Muscle layer of duodenum (tissue), 2 donors: ENCODE measurements around the gene TRAF3IP1.

Source experiments
- H3K27ac ChIP-seq: one replicate; pipeline ENCODE4 v1.7.0; 2013; ENCODE audit warnings: mild to moderate bottlenecking, low read length
- H3K27me3 ChIP-seq: one replicate; pipeline ENCODE4 v1.7.0; 2013; ENCODE audit warnings: low read depth, mild to moderate bottlenecking, control low read depth, low read length
- H3K36me3 ChIP-seq, 2 donors: one replicate each; pipeline ENCODE4 v1.7.0; 2013; ENCODE audit warnings: low read length in 2 of 2, control low read depth in 1 of 2, mild to moderate bottlenecking in 1 of 2; ENCODE audit not compliant: insufficient read depth in 2 of 2, control insufficient read depth in 1 of 2
- H3K4me1 ChIP-seq, 2 donors: one replicate each; pipeline ENCODE4 v1.7.0; 2013; ENCODE audit warnings: low read length in 2 of 2, mild to moderate bottlenecking in 2 of 2, control low read depth in 1 of 2, moderate library complexity in 1 of 2; ENCODE audit not compliant: insufficient read depth in 2 of 2, control insufficient read depth in 1 of 2
- H3K4me3 ChIP-seq, 2 donors: one replicate each; pipeline ENCODE4 v1.7.0; 2013; ENCODE audit warnings: low read length in 2 of 2, low read depth in 1 of 2, mild to moderate bottlenecking in 1 of 2
- H3K9me3 ChIP-seq, 2 donors: one replicate each; pipeline ENCODE4 v1.7.0; 2013; ENCODE audit warnings: low read length in 2 of 2, control low read depth in 1 of 2, mild to moderate bottlenecking in 1 of 2; ENCODE audit not compliant: control insufficient read depth in 1 of 2
- donor health status: healthy.

Gene TRAF3IP1

DNA sequence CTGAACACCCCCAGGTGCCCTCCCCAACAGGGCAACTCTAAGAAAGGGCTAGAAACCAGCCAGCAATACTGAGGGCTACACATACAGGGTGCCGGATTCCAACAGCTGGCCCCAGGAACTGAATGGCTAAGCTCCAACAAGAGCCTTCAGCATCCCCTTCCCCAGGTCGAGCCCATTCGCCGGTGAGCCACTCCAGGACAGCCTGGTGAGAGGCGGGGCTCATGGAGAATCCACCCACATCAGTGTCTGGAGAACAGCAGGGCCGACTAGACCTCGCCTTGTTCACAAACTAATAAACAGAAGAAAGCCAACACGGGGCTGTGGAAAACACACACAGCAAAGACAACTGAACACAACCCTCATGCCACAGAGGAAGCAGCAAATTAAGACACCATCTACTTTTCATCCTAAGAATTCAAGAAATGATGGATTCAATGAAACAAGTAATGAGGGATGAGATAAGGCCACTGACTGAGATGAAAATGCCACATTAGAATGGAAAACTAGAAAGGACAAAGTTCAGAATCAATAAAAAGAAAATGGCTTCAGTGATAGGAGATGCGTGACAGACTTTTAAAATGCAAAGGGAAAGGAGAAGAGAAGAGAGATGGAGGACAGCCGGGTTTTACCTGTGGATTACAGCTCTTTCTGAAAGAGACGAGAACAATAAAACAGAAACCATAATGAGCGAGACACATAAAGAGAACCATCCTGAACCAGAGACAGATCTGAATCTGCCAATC, 40.1 kb upstream of the TRAF3IP1 start:
- Histone ChIP-seq H3K27ac (no peak overlapping the region), H3K4me3 (no peak overlapping the region), H3K4me1 (peaks cover 3 to 20% of the 10 kb centered on the region in 2 donors), H3K27me3 (no peaks in the 10 kb centered on the region), H3K36me3 (peaks cover 19 to 24% of the 10 kb centered on the region in 2 donors), H3K9me3 (no peaks in the 10 kb centered on the region)

DNA sequence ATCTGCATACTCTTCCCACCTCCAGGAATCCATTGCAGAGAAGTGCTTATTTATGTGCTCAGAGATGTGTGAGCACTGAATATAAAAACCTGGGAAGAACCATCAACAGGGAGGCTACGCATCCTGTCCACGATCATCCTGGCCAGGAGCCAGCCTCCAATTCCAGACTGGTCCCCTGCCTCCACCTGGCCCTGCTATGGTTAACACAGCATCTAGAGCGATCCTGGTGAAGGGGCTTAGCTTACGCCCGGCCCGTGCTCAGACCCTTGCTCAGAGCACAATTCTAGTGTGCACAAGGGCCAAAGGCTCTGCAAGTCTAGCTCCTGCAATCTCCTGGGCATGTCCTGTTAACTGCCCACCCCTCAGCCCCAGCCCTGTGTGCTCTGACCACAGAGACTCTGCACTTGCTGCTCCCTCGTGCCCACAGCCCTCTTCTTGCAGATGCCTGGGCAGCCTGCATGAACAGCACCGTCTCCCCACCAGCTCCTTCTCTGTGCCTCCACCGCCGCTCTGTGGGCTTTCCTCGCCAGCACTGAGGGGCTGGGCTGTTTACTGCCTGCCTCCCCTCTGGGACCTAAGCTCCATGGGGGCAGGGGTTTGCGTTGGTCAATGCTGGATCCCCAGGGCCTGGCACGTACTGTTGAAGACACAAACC, 38.4 kb upstream of the TRAF3IP1 start:
- Histone ChIP-seq H3K36me3 (peaks cover 5 to 16% of the 10 kb centered on the region in 2 donors), H3K4me1 (peaks cover 14 to 36% of the 10 kb centered on the region in 2 donors), H3K27me3 (no peaks in the 10 kb centered on the region), H3K4me3 (no peak overlapping the region), H3K9me3 (no peaks in the 10 kb centered on the region), H3K27ac (no peak overlapping the region)

DNA sequence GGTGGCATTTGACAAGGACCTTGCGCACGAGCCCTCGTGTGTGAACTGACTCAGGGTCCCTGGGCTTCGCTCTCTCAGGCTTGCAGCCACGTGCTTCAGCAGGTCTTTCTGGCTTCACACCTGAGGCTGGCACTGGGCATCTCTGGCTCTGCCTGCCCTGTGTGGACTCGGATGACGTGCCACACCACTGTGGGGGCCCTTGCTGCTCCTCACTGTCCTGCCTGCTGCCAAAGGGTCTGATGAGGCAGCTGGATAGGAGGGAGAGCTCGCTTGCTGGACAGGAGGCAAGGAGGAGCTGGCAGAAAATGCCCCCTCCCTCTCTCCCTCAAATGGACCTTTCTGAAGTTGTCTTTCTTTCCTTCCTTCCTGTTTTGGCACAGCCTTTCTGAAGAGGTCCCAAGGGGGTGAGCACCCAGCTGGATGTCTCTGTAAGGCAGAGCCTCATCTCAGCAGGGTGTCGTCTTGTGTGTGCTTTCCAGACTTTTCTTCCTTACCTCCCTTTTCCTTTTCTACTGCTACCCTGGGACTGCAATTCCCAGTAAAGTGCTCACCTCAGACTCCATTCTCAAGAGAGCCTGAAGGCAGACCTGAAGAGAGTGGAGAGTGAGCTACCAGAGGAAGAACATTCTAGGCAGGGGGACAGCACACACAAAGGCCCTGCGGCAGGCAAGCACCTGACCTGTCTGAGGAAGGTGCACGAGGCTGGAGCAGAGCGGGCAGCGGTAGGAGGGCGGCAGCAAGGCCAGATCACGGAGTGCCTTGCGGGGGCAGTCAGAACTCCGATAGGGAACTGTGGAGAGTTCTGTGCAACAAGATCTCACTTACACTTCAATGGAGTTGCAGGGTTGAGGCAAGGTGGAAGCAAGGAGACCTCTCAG, 37.2 kb upstream of the TRAF3IP1 start:
- H3K4me3 ChIP-seq: no peak overlapping the region
- no peaks in the 10 kb centered on the region for H3K9me3 ChIP-seq
- H3K4me1 ChIP-seq: peaks cover 19 to 41% of the 10 kb centered on the region in 2 donors
- peaks cover 0 to 14% of the 10 kb centered on the region in 2 donors for H3K36me3 ChIP-seq
- no peak overlapping the region for H3K27ac ChIP-seq
- H3K27me3 ChIP-seq: no peaks in the 10 kb centered on the region

DNA sequence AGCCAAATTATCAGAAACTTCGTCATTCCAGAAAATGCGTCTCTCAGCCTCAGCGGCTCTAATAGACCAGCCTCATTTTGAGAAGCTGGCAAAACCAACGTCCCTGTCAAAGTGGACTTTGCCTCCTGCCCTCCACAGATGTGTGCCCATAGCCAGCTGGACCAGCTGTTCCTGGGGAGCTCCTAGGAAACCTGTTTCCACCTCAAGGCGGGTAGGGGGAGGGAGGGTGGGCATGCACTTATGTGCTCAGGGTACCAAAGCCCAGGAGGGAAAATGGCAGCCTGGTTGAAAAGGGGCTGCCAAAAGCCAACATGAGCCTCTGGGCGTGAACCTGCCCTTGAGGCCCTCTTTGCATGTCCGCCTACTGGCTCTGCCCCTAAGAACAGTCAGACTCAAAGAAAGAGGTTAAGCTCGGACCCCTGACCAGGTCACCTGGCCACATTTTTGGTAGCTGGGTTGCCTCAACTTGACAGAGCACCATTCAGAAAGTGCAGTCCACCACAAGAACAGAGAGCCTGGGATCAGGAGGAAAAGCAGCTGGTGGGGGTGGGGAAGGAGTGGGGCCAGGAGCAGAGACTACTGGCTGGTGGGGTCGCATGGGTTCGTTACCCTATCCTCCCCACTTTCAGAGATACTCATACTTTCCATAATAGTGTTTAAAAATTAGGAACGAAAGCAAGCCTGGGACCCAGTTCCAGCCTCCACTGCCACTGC, 35.4 kb upstream of the TRAF3IP1 start:
- no peaks in the 10 kb centered on the region for H3K27me3 ChIP-seq
- peaks cover 26 to 50% of the 10 kb centered on the region in 2 donors for H3K4me1 ChIP-seq
- H3K27ac ChIP-seq: peak overlapping the region; percentile 89
- H3K4me3 ChIP-seq: peak overlapping the region; percentile 20 to 26
- peaks cover 0 to 14% of the 10 kb centered on the region in 2 donors for H3K36me3 ChIP-seq
- no peaks in the 10 kb centered on the region for H3K9me3 ChIP-seq

DNA sequence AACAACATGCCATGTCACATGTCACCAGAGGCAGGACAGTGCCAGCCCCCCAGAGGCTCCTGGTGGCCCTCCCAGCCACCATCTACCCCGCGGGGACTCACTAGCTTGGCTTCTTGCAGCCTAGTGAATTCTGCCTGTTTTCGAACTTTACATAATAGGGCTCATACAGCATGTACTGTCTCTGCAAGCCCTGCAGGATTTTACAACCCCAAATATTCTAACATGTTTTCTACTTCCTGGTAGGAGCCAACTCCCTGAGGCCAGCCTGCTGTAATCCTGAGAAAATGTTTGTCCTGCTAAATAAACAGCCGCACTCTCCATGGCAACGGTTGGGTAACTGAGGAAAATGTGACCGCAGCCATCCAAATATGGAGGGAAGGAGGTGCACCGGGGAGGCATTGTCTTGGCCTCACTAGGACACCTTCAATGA, 34.6 kb upstream of the TRAF3IP1 start:
- Histone ChIP-seq H3K27ac (peak overlapping the region; percentile 89), H3K4me1 (peaks cover 26 to 50% of the 10 kb centered on the region in 2 donors), H3K4me3 (peak overlapping the region; percentile 20 to 26), H3K9me3 (no peaks in the 10 kb centered on the region), H3K36me3 (peaks cover 0 to 14% of the 10 kb centered on the region in 2 donors), H3K27me3 (no peaks in the 10 kb centered on the region)

DNA sequence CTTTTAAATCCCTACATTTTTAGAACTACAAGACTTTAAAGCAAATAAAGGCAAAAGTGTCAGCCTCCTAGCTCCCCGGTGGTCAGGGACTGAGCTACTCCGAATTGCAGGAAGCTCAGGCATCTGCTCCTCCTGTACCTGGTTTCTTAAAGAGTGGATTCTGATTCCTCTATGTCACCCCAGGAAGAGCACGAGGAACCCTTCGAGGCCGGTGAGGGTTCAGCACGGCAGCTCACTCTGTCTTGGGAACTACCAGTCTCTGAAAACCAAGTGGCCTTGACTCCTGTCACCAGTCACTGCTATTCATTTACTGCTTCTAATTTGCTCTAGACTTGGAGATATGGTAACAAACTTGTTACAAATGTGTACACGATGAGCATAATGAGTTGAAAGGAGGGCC, 34.2 kb upstream of the TRAF3IP1 start:
- peaks cover 0 to 14% of the 10 kb centered on the region in 2 donors for H3K36me3 ChIP-seq
- no peaks in the 10 kb centered on the region for H3K27me3 ChIP-seq
- H3K27ac ChIP-seq: peak overlapping the region; percentile 89
- H3K9me3 ChIP-seq: no peaks in the 10 kb centered on the region
- peaks cover 26 to 50% of the 10 kb centered on the region in 2 donors for H3K4me1 ChIP-seq
- peak overlapping the region; percentile 20 to 22 for H3K4me3 ChIP-seq

DNA sequence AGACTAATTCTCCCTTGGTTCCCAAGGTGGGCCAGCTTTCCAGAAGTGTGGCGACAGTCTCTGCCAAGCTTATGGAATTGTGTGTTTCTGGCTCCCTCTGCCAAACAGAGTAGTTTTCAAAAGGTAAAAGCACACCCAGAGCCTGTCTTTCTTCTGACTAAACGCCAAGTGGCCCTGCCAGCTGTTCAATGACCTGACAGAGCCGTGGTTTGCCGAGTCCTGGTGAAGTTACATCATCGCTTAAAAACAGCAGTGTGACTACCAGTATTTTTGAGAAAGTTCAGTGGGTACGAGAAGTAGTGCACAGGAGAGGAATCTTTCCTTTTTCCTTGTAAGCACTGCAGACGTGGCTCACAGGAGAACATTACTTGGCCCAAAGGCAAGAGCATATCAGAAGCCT, 33.8 kb upstream of the TRAF3IP1 start:
- peaks cover 26 to 47% of the 10 kb centered on the region in 2 donors for H3K4me1 ChIP-seq
- no peaks in the 10 kb centered on the region for H3K9me3 ChIP-seq
- H3K36me3 ChIP-seq: peaks cover 0 to 14% of the 10 kb centered on the region in 2 donors
- H3K27ac ChIP-seq: peak overlapping the region; percentile 89
- H3K4me3 ChIP-seq: peak overlapping the region; percentile 20 to 91
- H3K27me3 ChIP-seq: no peaks in the 10 kb centered on the region

DNA sequence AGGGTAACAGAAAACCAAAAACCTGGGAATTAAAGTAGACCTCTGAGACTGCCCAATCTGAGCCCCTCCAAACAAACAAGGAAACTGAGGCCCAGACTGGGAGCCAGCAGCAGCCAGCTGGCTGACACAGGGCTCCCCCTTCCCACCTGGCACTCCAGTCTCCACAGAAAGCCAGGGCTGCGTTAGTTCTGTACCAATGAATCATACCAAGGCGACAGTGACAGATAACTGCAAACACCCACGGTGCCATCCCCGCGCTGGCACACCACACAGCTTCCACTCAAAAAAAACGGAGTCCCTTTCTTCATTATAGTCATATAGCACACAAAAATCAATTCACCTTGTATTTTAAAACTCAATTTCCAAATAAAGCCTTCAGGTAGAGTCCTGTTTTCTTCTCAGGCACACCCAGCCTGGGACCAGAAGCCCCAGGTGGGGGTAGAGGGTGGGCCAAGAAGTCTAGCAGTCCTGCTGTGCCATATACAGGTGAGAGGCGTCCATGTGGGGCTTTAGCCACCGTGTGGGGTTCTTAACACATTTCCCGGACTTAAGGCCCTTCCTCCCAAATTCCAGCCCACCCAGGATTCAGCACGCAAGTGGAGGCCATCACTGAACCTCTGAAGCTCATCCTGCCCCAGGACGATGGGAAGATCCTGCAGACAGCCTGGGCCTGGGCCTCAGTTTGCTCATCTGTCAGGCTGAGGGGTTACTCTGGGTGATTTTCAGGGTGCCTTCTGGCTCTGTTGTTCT, 33.2 kb upstream of the TRAF3IP1 start:
- Histone ChIP-seq H3K4me3 (peak overlapping the region; percentile 82 to 91), H3K9me3 (no peaks in the 10 kb centered on the region), H3K27ac (peak overlapping the region; percentile 89), H3K4me1 (peaks cover 26 to 41% of the 10 kb centered on the region in 2 donors), H3K27me3 (no peaks in the 10 kb centered on the region), H3K36me3 (peaks cover 0 to 14% of the 10 kb centered on the region in 2 donors)

DNA sequence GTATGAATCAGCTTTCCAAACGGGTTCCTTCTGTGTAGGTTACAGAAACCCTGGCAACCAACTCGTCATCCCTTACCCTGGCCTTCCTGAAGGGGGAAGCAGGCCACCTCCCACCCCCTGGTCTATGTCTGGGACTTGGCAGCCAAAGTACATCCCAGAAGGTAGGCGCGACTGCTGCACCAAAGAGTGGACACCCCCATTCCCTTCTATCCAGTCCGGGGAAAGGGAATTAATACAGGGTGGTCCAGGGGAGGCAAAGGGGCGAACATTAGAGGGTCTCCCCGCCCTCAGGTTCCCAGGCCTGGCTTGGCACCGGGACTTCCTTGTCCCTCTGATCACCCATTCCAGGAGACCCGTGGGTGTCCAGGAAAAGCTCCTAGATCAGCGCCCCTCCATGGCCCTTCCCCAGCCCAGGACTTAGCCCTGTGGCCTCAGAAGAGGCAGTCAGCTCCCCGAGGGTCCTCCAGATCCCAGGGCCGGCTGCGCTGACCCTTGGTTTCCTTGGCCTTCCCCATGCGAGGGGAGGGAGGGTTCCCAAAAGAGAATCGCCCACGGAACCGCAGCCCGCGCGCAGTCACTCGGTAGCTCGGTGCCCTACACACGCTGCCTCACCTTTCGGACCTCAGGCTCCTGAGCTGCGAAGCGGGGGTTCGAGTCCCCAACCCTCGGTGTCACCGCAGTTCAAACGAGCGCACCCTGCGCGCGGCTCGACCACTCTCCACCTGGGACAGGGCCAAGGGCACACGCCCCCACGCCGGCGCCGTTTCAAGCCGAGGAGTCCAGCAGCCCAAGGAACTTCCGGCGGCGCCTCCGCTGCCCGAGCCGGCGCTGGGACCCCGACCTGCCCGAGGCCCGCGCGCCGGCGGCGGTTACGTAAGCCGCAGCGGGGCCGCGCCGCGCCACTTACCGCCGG, 32.3 kb upstream of the TRAF3IP1 start, which contains the start of gene PER2:
PER2 (minus strand) TSS at position 874 of the 913 bp plus-strand sequence. CDS start 10,674 bp downstream, outside the sequence.
- Histone ChIP-seq H3K36me3 (peaks cover 0 to 14% of the 10 kb centered on the region in 2 donors), H3K9me3 (no peaks in the 10 kb centered on the region), H3K27me3 (no peaks in the 10 kb centered on the region), H3K4me3 (peak within 1 kb of the TSS; percentile 82 to 91), H3K4me1 (peaks cover 26 to 38% of the 10 kb centered on the region in 2 donors), H3K27ac (peak within 1 kb of the TSS; percentile 89)
